22Rv1 (cell line): ENCODE results near the gene CTAGE9.

ENCODE experiments used
- H3K27ac ChIP-seq: fragments of 450-650 bp; 2 replicates; pipeline ENCODE4 v1.5.1; 2017
- CTCF ChIP-seq: fragments of 450-650 bp; IDR thresholded peaks from 2 replicates; pipeline ENCODE4 v1.5.1; 2017; ENCODE audit warnings: mild to moderate bottlenecking
- ZFX ChIP-seq: fragments of 450-650 bp; IDR thresholded peaks from 2 replicates; pipeline ENCODE4 v1.6.1; 2017; ENCODE audit warnings: antibody characterized with exemption, borderline replicate concordance

The CTAGE9 gene

GRCh38 chr6:131736811-131737210 lies 26.0 kb upstream of the CTAGE9 start:
- TF ChIP-seq ZFX: no peak
- TF ChIP-seq CTCF: no peak
- no peak overlapping the region for H3K27ac ChIP-seq

GRCh38 chr6:131736003-131736596 lies 25.3 kb upstream of the CTAGE9 start:
- no peak for TF ChIP-seq CTCF
- TF ChIP-seq ZFX: no peak
- H3K27ac ChIP-seq: no peak overlapping the region

GRCh38 chr6:131733376-131734016 lies 22.7 kb upstream of the CTAGE9 start:
- no peak overlapping the region for H3K27ac ChIP-seq
- TF ChIP-seq CTCF (no peak), ZFX (no peak)

GRCh38 chr6:131731224-131731623 lies 20.4 kb upstream of the CTAGE9 start:
- H3K27ac ChIP-seq: no peak overlapping the region
- TF ChIP-seq CTCF (no peak), ZFX (no peak)

GRCh38 chr6:131730264-131730663 lies 19.4 kb upstream of the CTAGE9 start:
- TF ChIP-seq CTCF: no peak
- no peak for TF ChIP-seq ZFX
- H3K27ac ChIP-seq: no peak overlapping the region

GRCh38 chr6:131729550-131729949 lies 18.7 kb upstream of the CTAGE9 start:
- H3K27ac ChIP-seq: no peak overlapping the region
- TF ChIP-seq CTCF (no peak), ZFX (no peak)

- no peak overlapping the region for H3K27ac ChIP-seq
- TF ChIP-seq ZFX: no peak
- TF ChIP-seq CTCF: no peak
Measured at GRCh38 chr6:131728296-131728939, 17.6 kb upstream of the CTAGE9 start.
